Colon (tissue), 2 donors: ENCODE results near the gene DNAI4.
"Not testable (repeated sequence)": the region's sequence is repeated elsewhere in the genome, so short reads cannot be mapped to it uniquely, and the experiment has no call there.

Experiments
- FAIRE-seq: peaks from 2 replicates; lab custom pipeline; 2012; peaks lifted over from hg19 to GRCh38; lab: Jason Lieb, UNC
- donor health status: control.
- donor health status: control.

DNAI4 gene

DNA sequence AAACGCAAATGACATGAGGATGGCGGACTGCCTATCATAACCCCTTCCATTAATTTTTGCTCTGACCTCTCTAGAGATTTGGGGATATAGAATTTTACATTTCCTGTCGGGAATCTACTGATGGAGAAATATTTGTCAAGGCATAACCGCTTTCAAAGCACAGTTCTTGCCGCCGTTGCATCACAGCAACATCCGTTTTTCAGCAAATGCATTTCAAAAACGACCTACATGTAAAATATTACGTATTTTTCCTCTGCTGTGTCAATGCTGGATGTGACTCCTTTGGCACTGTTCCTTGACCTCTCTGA lies 5.0 kb upstream of the DNAI4 start:
- no peak for FAIRE-seq

DNA sequence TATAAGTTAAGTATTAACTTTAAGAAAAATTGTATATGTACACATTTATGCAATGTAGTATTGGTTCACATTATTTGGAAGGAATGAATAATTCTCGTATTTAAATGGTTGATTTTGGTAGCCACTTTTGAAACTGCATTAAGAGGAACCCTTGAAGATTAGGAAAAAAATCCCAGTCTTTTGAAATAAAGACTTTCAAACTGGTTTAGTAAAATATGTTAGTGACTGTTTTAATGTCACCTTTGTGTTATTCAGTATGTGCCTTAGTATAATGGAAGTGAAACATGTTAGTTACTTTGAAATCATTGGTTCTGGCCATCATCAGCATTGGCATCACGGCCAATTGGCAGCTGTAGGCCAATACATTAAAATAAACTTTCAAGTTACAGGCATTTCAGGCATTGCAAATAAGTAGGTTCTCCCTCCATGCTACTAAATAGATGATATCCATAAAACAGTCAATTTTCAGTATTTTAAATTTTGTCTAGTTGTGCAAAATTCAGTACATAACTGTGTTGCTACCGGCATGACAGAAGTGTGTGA lies 4.6 kb upstream of the DNAI4 start:
- FAIRE-seq, result no peak

DNA sequence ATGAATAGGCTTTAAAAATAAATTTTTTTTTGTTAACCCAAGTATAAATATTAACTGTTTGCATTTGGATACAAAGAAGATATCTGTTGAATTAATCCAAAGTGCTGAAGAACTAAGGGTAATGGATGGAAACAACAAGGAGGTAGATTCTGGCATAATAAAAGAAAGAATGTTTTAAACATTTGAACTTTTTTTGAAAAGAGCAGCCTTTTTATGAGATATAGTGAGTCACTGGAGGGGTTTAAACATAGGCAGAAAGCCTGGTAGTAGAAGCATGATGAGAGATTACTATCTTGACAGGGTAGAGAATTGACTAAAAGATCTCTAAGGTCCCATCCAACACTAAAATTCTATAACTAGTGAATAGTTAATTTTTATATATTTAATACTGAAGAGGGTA lies 2.9 kb upstream of the DNAI4 start:
- no peak for FAIRE-seq

DNA sequence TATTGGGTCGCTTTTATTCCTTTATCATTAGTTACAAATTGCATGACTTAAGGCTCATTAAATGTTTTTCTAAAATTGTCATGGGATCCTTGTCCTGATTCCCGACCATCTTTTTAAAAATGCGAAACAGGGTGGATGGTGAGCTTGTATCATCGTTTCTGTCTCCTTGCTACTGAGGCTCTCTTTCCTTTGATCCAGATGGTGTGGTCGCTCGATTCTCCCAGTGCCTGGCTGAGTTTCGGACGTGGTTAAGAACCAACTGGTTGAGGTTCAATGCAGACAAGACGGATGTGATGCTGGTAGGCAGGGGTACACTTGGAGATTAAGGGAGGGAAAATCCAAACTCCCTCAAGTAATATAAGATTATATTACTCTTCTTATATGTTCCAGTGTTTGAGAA lies 1.3 kb upstream of the DNAI4 start:
- no peak for FAIRE-seq

DNA sequence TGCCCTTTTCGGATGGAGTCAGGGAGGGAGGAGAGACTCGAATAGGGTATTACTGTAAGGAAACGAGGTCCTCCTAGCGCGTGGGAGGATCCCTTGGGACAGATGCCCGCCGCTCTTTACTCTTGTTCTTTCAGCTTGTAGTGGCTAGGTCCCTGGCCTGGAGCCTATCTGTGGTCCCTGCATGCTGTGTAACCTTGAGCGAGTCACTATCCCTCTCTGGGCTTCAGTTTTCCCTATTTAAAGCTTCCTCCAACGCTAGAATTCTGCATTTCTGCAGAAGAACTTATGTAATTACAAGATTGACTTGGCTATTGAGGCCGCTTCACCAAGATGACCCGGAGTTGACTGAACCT lies 878 bp upstream of the DNAI4 start:
- no peak for FAIRE-seq

DNA sequence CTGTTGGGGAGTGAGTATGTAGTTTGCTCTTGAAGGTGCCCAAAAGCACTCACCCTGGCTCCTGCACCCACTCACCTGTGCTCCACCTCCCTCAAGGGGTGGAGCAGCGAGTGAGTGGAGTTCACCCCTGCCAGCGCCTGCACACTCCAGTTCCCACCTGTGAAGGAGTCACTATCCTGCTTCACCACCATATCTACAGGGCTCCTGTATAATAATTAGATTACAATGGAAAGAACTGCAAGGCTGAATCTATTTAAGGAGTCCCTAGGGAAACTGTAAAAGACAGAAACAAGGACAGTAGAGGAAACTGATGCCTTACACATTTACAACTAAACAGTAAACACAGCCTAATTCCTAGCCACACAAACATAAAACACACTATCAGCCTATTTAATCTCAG lies 4.1 kb downstream of the DNAI4 start:
- FAIRE-seq, result no peak

DNA sequence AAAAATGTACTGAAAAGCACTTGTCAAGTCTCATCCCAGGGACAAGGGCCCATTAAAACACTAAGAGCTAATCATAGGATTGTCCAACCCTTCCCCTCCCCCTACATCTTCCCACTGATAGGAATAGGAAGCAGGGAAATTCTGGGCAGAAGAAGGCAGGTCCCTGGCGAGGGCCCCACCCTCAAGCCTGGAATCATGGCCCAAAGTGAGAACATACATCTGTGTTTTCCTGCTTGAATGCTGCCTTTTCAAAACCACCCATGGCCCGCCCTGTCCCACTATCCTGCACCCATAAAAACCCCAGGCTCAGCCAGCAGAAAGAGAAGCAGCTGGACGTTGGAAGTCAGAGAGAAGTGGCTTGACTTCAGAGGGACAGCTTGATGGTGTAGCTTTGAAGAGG lies 4.8 kb downstream of the DNAI4 start:
- FAIRE-seq, result no peak

DNA sequence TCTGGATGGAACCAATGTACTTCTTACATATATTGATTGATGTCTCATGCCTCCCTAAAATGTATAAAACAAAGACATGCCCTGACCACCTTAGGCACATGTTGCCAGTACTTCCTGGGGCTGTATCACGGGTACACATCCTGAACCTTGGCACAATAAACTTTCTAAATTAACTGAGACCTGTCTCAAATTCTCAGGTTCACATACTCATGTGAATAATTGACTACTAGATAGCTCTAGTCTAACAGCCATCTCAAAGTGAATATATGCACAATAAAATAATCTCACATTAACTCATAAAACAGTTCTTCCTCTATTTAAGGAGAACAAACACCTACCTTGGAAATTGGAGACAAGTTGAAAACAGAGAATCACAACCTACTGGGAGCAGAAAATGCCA lies 5.6 kb downstream of the DNAI4 start:
- peak; percentile 45 for FAIRE-seq

DNA sequence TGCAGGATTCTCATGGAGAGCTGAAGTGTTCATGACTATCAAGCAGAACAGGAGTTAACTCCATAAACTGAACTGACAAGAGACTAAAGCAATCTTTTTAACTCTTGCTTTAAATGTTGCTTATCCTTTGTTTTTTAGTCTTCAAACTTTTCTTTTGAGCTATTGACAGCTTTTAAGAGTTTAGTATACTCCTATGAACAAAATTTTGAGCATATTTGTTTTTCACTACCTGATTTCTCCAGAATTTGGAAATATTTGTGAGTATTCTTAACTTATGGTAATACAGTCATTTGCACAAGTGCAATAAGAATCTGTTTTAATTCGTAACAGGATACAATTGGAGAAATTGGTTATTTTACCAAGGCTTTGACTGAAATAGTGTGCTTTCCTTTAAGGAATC lies 7.2 kb downstream of the DNAI4 start:
- no peak for FAIRE-seq

DNA sequence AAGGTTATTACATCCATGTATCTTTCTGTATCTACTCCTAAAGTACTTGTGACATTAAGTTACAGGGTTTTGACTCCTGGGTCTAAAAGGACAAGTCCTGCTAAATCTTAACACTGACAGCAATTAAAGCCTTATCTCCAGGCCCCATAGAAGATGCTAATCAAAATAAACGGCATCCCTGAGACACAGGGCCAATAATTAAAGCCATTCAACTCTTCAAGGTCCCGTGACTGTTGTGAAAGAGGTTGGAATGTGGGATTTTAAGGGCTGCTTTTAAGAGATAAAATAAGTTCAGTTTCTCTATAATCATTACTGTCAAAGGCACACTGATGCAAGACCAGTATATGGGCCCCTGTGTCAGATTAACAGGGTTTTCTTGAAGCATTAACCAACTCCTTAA lies 8.3 kb downstream of the DNAI4 start:
- FAIRE-seq, result no peak

DNA sequence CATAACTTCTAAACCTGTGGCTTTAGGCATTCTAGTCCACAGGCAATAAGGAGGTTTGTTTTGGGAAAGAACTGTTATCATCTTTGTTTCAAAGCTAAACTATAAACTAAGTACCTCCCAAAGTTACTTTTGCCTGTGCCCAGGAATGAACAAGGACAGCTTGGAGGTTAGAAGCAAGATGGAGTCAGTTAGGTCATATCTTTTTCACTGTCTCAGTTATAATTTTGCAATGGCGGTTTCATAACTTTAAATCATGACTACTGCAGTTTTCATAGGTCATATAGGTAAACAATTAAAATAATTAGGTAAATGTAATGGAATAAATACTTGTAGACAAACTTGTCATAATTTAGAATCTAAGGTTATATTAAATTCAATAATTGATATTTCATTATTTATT lies 9.5 kb downstream of the DNAI4 start:
- not testable (repeated sequence) for FAIRE-seq

DNA sequence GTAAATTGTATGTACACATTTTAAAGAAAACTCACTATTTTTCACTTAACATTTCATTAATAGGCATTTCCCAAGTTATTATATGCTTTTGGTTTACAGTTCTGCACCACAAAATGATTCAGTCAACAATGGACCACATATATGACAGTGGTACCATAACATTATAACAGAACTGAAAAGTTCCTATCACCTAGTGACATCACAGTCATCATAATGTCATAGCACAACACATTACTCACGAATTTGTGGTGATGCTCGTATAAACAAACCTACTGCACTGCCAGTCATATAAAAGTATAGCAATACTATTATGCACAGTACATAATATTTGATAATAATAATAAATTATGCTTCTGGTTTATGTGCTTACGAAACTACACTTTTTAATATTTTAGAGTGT lies 30.9 kb downstream of the DNAI4 start:
- no peak for FAIRE-seq

DNA sequence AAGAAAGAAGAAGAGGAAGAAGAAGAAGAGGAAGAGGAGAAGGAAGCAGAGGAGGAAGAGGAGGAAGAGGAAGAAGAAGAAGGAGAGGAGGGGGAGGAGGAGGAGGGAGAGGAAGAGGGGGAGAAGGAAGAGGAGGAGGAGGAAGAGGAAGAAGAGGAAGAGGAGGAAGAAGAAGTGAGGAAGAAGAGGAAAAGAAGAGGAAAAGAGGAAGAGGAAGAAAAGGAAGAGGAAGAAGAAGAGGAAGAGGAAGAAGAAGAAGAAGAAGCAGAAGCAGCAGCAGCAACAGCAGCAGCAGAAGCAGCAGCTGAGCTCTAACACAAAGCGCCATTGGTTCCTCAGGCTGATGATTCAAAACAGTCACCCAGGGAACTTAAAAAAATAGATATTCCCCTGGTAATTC lies 34.0 kb downstream of the DNAI4 start:
- no peak for FAIRE-seq

DNA sequence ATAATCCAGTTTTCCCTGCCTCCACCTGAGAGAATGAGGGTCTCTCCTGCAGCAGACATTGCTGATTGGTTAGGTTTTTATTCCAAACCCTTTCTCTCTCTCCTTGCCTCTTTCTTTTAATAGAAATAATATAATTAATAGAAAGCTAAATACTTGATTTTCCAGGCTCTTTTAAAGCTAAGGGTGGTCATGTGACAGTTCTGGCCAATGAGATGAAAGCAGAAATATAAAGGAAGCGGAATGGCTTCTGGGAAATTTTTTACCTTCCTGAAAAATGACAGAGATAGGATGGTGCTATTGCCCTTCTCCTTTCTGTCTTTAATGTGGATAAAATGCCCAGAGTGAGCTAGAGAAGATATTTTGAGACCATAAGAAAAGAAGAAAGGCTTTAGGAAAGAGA lies 35.6 kb downstream of the DNAI4 start:
- FAIRE-seq, result no peak

DNA sequence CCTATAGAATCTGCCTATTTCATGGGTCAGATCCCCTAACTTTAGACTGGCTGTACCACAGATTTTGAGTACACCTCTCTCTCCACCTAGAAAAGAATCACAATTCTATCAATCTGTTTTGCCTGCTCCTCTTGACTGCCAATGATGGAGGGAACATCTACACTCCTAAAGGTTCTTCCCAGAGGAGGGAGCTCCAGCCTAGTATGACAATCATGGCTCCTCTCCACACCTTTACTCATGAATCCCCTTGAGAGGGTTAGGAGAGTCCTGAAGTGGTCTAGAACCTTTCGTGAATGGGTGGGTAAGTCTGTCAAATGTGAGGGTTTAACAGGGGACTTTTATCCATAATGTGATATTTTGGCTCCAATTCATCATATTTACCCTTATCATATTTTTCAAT lies 48.0 kb downstream of the DNAI4 start:
- FAIRE-seq, result no peak

DNA sequence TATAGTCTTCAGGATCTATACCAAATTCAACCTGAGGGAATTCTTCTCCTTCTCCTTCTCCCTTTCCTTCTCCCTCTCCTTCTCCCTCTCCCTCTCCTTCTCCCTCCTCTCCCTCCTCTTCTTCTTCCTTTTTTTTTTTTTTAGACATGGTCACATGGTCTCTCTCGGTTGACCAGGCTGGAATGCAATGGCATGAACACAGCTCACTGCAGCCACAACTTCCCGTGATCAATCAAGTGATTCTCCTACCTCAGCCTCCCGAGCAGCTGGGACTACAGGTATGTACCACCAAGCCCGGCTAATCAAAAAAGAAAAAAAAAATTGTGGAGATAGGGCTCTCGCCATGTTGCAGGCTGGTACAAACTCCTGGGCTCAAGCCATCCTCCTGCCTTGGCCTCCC lies 51.5 kb downstream of the DNAI4 start:
- no peak for FAIRE-seq

DNA sequence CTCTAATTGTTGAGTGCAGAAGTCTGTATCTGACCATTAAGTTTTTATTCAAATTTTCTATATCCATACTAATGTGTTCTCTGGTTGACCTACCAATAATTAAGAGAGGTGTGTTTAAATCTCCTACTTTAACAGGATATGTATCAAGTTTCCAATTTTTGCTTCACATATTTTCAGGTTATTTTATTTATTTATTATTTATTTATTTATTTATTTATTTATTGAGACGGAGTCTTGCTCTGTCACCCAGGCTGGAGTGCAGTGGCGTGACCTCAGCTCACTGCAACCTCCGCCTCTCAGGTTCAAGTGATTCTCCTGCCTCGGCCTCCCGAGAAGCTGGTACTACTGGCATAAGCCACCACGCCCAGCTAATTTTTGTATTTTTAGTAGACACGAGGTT lies 52.6 kb downstream of the DNAI4 start:
- peak; percentile 5 for FAIRE-seq

DNA sequence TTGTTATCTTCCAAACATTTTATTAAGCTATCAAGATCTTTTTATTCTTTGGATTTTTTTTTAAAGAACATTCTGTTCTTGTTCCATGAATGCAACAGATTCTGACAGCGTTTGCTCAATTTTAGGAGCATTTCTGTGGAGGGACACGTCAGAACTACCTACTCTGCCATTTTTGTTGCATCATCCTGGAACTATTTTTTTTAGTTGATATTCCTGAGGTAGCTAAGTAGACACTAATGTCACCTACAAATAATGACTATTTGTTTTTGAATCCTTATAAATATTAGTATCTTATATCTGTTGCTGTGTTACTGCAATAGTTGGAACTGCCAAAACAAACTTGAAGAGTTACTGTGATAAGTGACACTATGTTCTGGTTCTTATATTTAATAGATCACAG lies 57.2 kb downstream of the DNAI4 start:
- no peak for FAIRE-seq

DNA sequence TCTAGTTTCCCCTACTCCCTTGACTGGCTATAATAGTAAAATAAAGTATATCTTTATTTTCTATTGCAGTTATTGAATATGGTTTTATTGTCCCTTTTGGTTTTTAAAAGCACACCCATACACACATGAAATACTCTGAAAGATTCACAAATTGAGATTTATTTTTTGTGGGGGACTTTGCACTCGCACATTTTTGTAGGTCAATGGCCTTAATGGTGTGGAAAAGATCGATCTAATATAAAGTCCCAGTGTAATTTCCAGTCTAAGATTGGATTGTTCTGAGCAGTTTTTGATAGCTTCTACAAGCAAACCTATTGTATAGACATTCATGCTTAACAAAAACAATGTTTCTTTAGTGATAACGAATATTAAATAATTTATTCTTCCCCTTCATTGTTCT lies 64.1 kb downstream of the DNAI4 start:
- no peak for FAIRE-seq

DNA sequence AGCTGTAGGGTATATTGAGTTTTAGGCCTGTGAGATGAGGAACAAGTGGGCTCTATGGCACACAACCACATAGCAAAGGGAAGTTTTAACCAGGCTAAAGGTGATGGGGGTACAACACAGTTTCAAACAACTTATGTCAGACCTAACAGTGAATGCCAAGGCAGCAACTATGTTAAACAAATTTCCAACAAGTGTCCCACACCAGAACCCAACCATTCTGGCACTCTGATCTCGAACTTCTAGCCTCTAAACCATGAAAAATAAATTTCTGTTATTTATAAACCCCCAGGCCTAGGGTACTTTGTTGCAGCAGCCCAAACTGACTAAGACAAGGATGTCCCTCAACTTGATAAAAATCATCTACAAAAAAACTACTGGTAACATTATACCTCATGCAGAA lies 71.3 kb downstream of the DNAI4 start:
- no peak for FAIRE-seq

DNA sequence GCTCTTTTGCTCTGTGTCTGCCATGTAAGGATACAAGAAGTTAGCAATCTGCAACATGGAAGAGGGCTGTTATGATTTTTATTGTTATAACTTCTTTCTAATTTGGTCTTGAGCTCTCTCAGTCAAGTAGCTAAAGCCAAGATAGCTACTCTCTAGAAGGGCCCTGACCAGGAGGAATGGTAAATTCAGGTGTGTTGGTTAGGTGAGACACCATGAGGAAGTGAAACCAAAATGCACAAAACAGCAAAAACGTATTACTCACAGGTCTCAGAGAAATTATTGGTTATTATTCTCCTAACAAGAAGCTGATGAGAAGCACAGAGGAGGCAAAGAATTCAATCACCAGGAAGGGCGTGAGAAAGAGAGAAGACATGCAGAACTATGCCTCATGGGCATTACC lies 71.8 kb downstream of the DNAI4 start:
- FAIRE-seq, result no peak

DNA sequence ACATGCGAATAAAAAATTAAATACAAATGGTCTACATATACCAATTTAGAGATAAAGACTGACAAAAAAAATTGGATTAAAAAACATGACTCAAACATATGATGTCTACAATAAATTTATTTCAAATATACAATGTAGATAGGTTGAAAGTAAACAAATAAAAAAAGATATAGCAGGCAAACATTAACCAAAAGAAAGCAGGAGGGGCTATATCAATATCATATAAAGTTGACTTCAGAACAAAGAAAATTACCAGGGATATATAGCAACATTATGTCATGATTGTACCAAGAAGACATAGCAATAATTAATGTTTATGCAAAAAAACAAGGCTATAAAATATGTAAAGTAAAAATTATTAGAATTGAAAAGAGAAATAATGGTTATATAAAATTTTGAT lies 73.7 kb downstream of the DNAI4 start:
- FAIRE-seq, result peak; percentile 75

DNA sequence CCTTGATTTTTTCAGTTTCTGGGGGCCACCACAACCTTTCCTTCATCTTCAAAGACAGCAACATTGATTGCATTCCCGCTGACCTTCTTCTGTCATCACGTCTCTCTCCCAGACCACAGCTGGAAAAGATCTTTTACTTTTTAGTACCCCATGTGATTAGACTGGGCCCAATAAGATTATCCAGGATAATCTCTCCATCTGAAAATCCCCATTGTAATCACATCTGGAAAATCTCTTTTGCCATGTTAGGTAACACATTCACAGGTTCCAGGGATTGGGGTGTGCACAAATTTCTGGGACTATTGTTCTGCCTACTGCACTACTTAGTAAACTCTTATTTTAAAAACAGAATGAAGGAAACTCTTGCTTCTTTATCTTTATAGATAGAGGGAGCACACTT lies 76.5 kb downstream of the DNAI4 start:
- no peak for FAIRE-seq

DNA sequence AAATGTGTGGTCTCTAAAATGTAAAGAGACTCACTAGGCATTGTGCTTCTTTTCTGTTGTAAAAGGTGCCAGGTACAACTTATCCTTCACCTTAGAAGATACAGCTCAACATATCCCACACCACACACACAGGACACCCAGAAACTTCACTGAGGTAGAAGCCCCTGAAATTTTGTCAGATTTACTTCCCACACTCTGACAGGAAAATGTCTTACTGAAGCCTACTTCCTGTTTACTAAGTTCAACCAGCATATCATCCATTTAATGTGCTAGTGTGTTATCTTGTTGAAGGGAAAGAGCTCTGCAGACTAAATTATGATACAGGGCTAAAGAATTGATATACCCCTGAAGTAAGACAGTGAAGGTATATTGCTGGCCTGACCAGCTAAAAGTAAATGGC lies 83.7 kb downstream of the DNAI4 start:
- no peak for FAIRE-seq

DNA sequence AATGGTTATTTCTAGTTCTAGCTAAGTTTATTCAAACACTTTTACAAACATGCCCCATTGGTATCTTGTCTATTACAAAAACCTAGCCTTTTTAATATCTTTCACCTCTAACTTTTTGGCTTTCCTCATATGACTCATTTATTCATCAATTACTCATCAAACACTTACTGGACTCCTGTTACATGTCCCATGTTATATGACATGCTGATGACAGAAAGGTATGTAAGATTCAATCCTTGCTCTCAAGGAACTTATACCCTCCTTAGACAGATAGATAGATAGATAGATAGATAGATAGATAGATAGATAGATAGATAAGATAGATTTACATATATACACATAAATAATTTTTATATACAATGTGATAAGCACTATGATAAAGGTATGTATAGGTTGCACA lies 89.7 kb downstream of the DNAI4 start:
- FAIRE-seq, result no peak

DNA sequence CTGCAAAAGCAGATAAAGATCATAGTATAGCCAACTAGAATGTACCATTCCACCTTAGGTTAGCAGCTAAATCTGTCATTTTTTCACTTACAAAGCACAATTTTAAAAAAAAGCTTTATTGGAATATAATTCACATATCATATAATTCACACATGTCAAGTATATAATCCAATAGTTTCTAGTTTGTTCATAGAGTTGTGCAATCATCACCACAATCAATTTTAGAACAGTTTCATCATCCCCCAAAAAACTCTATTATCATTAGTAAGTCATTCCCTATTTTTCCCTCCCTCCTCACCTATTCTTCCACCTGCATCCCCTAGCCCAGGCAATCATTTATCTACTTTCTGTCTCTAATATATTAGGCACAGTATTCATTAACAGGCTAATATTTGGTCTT lies 91.5 kb downstream of the DNAI4 start:
- no peak for FAIRE-seq
